ENCODE results near the gene SIPA1. TPM values are rescaled to one million over a fixed set of nuclear protein-coding genes. Genes with fewer than 3 reads are reported as not detected.
"Not testable (repeated sequence)": the region's sequence is repeated elsewhere in the genome, so short reads cannot be mapped to it uniquely, and the experiment has no call there.

The SIPA1 gene
- total RNA-seq, 2 experiments from 2014 or later: 141 to 143 TPM

- ChIA-PET POLR2A (no interaction called here), CTCF (interaction anchor here (0.6 to 1.6 kb wide), 3 partner anchors 15 to 118 kb away, joined by 3 read pairs; no protein-coding TSS in a partner anchor)
Measured at GRCh38 chr11:65658174-65659021, 20.5 kb downstream of the SIPA1 start.

- ChIA-PET CTCF (interaction anchor here (1.0 kb wide), 1 partner anchor 34 kb away, joined by 3 read pairs; no protein-coding TSS in a partner anchor), POLR2A (no interaction called here)
Measured at GRCh38 chr11:65660038-65660437, 22.1 kb downstream of the SIPA1 start.

DNA sequence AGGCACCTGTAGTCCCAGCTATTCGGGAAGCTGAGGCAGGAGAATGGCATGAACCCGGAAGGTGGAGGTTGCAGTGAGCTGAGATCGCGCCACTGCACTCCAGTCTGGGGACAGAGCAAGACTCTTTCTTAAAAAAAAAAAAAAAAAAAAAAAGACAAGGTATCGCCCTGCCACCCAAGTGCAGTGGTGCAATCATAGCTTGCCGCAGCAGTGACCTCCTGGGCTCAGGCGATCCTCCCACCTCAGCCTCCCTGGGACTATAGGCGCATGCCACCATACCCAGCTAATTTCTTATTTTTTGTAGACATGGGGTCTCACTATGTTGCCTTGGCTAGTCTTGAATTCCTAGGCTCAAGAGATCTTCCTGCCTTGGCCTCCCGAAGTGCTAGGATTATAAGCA is 23.0 kb downstream of the SIPA1 start:
- ChIA-PET CTCF (interaction anchor here (1.0 to 1.3 kb wide), 2 partner anchors 8 to 35 kb away, joined by 3 to 4 read pairs; no protein-coding TSS in a partner anchor), POLR2A (interaction anchor here (0.6 to 0.9 kb wide), 2 partner anchors 9 to 157 kb away, joined by 3 to 4 read pairs; no protein-coding TSS in a partner anchor)

- ChIA-PET CTCF (interaction anchor here (1.3 kb wide), 1 partner anchor 9 kb away, joined by 4 read pairs; no protein-coding TSS in a partner anchor), POLR2A (interaction anchor here (0.6 to 2.4 kb wide), 3 partner anchors 9 to 157 kb away, joined by 4 to 18 read pairs (median 17); no protein-coding TSS in a partner anchor)
Measured at GRCh38 chr11:65661599-65662246, 23.8 kb downstream of the SIPA1 start.

DNA sequence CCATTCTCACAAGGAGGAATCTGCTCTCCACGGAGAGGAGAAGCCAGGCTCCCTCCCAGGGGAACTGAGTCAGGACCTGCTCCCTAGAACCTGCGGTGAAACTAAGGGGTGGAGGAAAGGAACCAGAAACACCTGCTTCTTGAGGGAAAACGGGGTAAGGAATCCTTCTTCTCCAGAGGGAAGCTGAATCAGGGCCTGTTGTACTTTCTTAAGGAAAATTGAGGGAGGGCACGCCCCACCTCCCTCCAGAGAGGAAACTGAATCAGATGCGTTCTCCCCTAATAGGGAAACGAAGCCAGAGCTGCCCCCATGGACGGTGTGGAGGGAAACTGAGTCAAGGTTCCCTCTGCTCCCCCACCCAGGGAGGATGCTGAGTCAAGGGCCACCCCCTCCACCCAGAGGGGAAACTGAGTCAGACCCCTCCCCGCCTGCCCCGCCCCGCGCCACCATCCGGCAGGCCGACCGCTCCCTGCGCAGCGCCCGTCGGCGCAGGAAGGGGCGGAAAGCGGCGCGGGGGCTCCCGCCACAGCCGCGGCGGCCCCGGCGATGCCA is 24.4 kb downstream of the SIPA1 start:
- POLR2A ChIA-PET: interaction anchor here (0.5 to 2.4 kb wide), 10 partner anchors 10 to 228 kb away, joined by 3 to 18 read pairs (median 4); partner anchors contain the start of gene CCDC85B

DNA sequence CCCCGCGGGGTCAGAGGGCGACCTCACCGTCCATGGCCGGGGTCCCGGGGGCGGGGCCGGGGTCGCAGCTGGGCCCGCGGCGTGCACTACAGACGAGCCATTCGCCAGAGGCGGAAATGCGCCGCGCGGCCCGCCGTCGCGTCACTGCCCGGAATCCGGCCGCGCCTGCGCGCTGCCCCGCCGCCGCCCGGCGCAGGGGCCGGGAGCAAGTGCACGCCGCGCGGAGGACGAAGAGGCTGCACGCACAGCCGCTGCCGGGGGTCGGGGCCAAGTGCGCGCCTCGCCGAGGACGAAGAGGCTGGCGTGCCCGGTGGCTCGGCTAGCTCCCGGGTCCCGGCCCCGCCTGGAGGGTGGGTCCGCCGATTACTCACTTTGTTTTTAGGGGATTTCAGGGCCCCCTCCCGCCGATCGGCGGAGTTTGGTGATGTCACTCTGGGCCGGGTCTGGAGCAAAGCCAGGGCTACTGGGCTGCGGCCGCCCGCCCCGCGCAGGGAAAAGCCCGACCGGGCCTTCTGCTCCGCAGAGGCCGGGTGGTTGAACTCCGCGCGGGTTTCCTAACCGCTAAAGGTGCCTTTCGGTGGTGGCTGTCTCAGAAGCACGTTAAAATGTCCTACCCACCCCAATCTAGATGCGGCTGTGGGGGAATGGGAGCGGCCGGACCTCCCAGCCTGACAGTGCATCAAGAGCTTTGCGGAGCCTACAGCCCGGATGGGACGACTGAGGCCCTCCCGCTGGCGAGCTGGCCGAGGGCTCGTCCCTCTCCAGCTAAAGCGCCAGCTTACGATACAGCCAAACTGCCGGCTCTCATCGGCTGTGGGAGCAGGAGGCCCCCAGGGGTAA is 25.1 kb downstream of the SIPA1 start, which contains the start of gene RELA:
TSS of gene RELA (minus strand) at position 118 of the 840 bp plus-strand sequence. CDS start at position 34, 84 bp downstream.
- CTCF ChIA-PET: interaction anchor here (0.5 to 1.5 kb wide), 8 partner anchors 11 to 1684 kb away, joined by 3 to 6 read pairs (median 3); partner anchors contain the start of genes KAT5 and SIPA1
- POLR2A ChIA-PET: interaction anchor here (0.5 to 2.4 kb wide), 12 partner anchors 9 to 228 kb away, joined by 3 to 18 read pairs (median 4); partner anchors contain the start of gene CCDC85B

More for the DNA sequence above, 24.4 kb downstream of the SIPA1 start:
- CTCF ChIA-PET: interaction anchor here (0.5 to 1.5 kb wide), 4 partner anchors 10 to 374 kb away, joined by 3 to 6 read pairs (median 4); partner anchors contain the start of gene SIPA1

GRCh38 chr11:65663639-65664200 is 25.8 kb downstream of the SIPA1 start:
- ChIA-PET CTCF (interaction anchor here (0.6 to 1.5 kb wide), 7 partner anchors 12 to 1683 kb away, joined by 3 to 6 read pairs (median 3); partner anchors contain the start of genes KAT5 and SIPA1), POLR2A (interaction anchor here (0.6 to 2.4 kb wide), 11 partner anchors 9 to 196 kb away, joined by 3 to 18 read pairs (median 4); no protein-coding TSS in a partner anchor)

DNA sequence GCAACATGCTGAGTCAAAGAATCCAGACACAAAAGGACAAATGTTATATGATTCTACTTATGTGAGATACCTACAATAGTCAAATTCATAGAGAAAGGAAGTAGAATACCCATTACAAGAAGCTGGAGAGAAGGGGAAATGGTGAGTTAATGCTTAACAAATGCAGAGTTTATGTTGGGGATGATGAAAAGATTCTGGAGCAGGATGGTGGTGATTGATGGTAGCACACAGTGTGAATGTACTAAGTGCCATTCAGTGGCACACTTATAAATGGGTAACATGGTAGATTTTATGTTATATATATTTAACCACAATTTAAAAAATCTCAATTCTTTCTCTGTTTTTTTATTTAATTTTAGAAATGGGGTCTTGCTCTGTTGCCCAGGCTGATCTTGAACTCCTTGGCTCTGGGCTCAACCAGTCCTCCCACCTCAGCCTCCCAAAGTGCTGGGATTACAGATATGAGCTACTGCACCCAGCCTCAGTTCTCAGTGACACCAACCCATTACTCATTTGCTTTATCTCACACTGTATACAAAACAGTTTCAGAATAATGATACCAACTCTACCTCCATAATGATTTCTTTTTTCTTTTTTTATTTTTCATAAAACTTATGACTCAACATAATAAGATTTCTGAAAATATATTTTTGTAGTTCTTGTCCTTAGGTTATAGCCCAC is 34.4 kb downstream of the SIPA1 start:
- CTCF ChIA-PET: interaction anchor here (1.1 kb wide), 1 partner anchor 97 kb away, joined by 3 read pairs; no protein-coding TSS in a partner anchor
- POLR2A ChIA-PET: interaction anchor here (1.0 kb wide), 1 partner anchor 9 kb away, joined by 3 read pairs; the partner anchor contains the start of gene RELA

DNA sequence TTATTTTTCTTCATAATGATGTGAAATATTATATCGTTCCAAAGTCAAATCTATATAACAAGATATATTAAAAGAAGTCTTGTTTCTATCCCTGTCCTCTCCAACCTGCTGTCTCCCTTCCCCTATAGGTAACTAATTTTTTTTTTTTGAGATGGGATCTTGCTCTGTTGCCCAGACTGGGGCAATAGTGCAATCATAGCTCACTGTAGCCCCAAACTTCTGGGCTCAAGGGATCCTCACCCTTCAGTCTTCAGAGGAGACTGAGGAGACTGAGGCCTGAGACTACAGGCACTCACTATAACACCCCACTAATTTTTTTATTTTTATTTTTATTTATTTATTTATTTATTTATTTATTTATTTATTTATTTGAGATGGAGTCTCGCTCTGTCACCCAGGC is 35.1 kb downstream of the SIPA1 start:
- ChIA-PET CTCF (interaction anchor here (1.1 kb wide), 1 partner anchor 97 kb away, joined by 3 read pairs; no protein-coding TSS in a partner anchor), POLR2A (interaction anchor here (0.6 to 1.0 kb wide), 3 partner anchors 10 to 943 kb away, joined by 3 to 5 read pairs (median 4); partner anchors contain the start of gene RELA)

- CTCF ChIA-PET: interaction anchor here (1.0 to 1.3 kb wide), 2 partner anchors 100 to 140 kb away, joined by 3 to 5 read pairs; no protein-coding TSS in a partner anchor
- POLR2A ChIA-PET: interaction anchor here (0.7 kb wide), 1 partner anchor 46 kb away, joined by 8 read pairs; no protein-coding TSS in a partner anchor
Measured at GRCh38 chr11:65680192-65680743, 42.4 kb downstream of the SIPA1 start.

DNA sequence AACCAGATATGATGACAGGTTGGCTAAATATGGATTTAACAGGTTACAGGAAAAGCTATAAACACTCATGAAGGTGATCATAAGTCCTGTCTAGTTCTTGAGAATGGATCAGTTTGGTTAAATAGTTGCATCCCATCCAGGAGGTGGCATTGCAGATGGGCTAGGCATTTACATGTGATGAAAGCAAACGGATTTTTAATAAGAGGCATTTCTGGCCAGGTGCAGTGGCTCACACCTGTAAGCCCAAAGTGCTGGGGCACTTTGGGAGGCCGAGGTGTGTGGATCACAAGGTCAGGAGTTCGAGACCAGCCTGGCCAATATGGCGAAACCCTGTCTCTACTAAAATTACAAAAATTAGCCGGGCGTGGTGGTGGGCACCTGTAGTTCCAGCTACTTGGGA is 45.6 kb downstream of the SIPA1 start:
- CTCF ChIA-PET, POLR2A ChIA-PET: not testable (repeated sequence)

GRCh38 chr11:65685981-65686380 is 48.1 kb downstream of the SIPA1 start:
- ChIA-PET CTCF (no interaction called here), POLR2A (interaction anchor here (0.6 kb wide), 1 partner anchor 18 kb away, joined by 3 read pairs; no protein-coding TSS in a partner anchor)

DNA sequence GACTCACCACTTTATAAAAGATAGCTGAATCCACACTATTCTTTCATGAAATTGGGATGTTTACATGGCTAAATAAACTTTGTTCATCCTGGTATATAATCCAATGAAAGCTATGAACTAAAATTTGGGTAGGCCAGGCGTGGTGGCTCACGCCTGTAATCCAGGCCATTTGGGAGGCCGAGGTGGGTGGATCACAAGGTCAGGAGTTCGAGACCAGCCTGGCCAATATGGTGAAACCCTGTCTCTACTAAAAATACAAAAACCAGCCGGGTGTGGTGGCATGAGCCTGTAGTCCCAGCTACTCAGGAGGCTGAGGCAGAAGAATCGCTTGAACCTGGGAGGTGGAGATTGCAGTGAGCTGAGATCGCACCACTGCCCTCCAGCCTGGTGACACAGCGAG is 53.9 kb downstream of the SIPA1 start:
- CTCF ChIA-PET: interaction anchor here (1.4 kb wide), 1 partner anchor 89 kb away, joined by 5 read pairs; the partner anchor contains the start of gene AP5B1
- POLR2A ChIA-PET: not testable (repeated sequence)

- POLR2A ChIA-PET: interaction anchor here (0.6 kb wide), 1 partner anchor 671 kb away, joined by 5 read pairs; no protein-coding TSS in a partner anchor
Measured at GRCh38 chr11:65692367-65692766, 54.5 kb downstream of the SIPA1 start.

DNA sequence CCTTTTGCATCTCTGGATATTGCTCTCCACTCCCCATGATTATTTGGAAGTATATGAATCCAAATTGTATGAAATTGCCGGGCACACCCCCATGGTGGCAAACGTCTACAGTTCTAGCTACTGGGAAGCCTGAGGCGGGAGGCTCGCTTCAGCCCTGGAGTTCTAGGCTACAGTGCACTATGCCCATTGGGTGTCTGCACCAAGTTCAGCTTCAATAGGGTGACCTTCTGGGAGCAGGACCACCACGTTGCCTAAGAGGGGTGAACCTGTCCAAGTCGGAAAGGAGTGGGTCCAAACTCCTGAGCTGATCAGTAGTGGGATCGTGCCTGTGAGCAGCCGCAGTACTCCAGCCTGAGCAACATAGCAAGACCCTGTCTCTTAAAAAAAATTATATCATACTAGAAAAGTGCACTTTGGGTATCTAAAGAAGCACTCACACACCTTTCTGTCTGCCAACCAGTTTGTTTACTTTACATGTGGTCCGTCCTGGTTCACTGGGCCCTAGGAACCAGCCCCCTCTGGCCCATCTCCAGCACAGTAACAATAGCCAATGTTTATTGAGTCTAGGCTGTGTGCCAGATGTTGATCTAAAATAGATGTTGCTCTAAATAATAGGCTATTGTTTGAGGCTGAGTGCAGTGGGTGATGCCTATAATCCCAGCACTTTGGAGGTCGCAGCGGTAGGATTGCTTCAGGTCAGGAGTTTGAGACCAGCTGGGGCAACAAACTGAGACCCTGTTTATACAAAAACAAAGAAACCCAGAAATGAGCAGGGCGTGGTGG is 57.7 kb downstream of the SIPA1 start:
- ChIA-PET CTCF (interaction anchor here (1.3 to 1.7 kb wide), 2 partner anchors 10 to 84 kb away, joined by 3 to 6 read pairs; no protein-coding TSS in a partner anchor), POLR2A (no interaction called here)

More at GRCh38 chr11:65692367-65692766, 54.5 kb downstream of the SIPA1 start:
- CTCF ChIA-PET: interaction anchor here (0.7 to 1.4 kb wide), 2 partner anchors 88 to 115 kb away, joined by 3 to 5 read pairs; partner anchors contain the start of gene AP5B1
